Measurements from ENCODE around the gene CXADR. TPM values are rescaled to one million over a fixed set of nuclear protein-coding genes. Genes with fewer than 3 reads are reported as not detected.
A peak's percentile ranks its signal among the peaks of the same experiment; 100 is the strongest.
"Not testable (repeated sequence)": the region's sequence is repeated elsewhere in the genome, so short reads cannot be mapped to it uniquely, and the experiment has no call there.

The CXADR gene
- total RNA-seq, 1 experiment from 2014 or later: 119 TPM

- TF ChIP-seq, protein P1, sequence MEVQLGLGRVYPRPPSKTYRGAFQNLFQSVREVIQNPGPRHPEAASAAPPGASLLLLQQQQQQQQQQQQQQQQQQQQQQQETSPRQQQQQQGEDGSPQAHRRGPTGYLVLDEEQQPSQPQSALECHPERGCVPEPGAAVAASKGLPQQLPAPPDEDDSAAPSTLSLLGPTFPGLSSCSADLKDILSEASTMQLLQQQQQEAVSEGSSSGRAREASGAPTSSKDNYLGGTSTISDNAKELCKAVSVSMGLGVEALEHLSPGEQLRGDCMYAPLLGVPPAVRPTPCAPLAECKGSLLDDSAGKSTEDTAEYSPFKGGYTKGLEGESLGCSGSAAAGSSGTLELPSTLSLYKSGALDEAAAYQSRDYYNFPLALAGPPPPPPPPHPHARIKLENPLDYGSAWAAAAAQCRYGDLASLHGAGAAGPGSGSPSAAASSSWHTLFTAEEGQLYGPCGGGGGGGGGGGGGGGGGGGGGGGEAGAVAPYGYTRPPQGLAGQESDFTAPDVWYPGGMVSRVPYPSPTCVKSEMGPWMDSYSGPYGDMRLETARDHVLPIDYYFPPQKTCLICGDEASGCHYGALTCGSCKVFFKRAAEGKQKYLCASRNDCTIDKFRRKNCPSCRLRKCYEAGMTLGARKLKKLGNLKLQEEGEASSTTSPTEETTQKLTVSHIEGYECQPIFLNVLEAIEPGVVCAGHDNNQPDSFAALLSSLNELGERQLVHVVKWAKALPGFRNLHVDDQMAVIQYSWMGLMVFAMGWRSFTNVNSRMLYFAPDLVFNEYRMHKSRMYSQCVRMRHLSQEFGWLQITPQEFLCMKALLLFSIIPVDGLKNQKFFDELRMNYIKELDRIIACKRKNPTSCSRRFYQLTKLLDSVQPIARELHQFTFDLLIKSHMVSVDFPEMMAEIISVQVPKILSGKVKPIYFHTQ (CRISPR knock-in tag; IDR thresholded peaks at IDR 0.05): no peak
- TF ChIP-seq, protein P2, sequence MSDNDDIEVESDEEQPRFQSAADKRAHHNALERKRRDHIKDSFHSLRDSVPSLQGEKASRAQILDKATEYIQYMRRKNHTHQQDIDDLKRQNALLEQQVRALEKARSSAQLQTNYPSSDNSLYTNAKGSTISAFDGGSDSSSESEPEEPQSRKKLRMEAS (CRISPR knock-in tag; IDR thresholded peaks at IDR 0.05): no peak
- no peak for TF ChIP-seq ZNF219 (CRISPR knock-in tag; IDR thresholded peaks at IDR 0.05; ENCODE audit: borderline replicate concordance)
- no peak for TF ChIP-seq EMX1 (CRISPR knock-in tag; IDR thresholded peaks at IDR 0.05)
- TF ChIP-seq, protein P3, sequence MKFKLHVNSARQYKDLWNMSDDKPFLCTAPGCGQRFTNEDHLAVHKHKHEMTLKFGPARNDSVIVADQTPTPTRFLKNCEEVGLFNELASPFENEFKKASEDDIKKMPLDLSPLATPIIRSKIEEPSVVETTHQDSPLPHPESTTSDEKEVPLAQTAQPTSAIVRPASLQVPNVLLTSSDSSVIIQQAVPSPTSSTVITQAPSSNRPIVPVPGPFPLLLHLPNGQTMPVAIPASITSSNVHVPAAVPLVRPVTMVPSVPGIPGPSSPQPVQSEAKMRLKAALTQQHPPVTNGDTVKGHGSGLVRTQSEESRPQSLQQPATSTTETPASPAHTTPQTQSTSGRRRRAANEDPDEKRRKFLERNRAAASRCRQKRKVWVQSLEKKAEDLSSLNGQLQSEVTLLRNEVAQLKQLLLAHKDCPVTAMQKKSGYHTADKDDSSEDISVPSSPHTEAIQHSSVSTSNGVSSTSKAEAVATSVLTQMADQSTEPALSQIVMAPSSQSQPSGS (CRISPR knock-in tag; IDR thresholded peaks at IDR 0.05; ENCODE audit: borderline replicate concordance, low read depth): no peak
- no peak for TF ChIP-seq ZNF317 (CRISPR knock-in tag; IDR thresholded peaks at IDR 0.05; ENCODE audit: borderline replicate concordance, low read depth)
- TF ChIP-seq ATF1 (CRISPR knock-in tag; IDR thresholded peaks at IDR 0.05): no peak
- TF ChIP-seq ZBTB21 (CRISPR knock-in tag; IDR thresholded peaks at IDR 0.05; ENCODE audit: borderline replicate concordance): no peak
- TF ChIP-seq, protein P4, sequence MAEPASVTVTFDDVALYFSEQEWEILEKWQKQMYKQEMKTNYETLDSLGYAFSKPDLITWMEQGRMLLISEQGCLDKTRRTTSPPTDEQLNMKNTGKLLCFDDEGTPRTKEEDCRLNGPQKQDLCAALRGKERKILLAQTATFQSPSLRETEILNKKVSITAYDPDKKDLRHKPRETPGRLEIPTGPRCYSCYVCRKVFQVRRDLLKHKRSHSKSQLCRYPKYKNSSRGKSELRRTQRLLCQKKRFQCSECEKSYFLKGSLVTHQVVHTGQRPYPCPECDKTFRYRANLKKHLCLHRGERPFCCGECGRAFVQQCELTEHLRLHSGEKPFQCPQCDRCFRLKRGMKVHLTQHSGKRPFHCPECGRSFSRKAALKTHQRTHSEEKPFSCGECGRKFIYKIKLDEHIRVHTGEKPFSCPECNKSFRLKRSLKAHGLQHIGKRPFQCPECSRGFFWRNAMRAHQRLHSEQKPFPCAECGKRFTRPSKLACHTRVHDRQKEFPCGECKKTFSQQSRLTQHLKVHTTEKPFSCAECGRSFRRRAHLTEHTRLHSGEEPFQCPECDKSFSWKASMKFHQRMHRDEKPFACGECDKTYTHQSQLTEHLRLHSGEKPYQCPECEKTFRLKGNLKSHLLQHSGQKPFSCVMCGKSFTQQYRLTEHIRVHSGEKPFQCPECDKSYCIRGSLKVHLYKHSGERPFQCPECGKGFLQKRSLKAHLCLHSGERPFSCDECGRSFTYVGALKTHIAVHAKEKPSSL (CRISPR knock-in tag; conservative IDR thresholded peaks at IDR 0.05): no peak
These were observed 36.8 kb upstream of the CXADR start (continued) for GRCh38 chr21:17476006-17476405.

- H3K4me1 Mint-ChIP-seq; ATAC-seq; H3K9me3 Mint-ChIP-seq; POLR2A ChIA-PET; DNase-seq (ENCODE audit: low spot score); H3K4me3 Mint-ChIP-seq; H3K36me3 Mint-ChIP-seq; H3K27ac Mint-ChIP-seq; H3K27me3 Mint-ChIP-seq (ENCODE audit: low read depth); CTCF ChIA-PET: not testable (repeated sequence)
- peak; percentile 45; the same call in 1 of the 2 replicates for TF ChIP-seq HMGA2 (CRISPR knock-in tag; IDR thresholded peaks at IDR 0.05)
These were observed 34.7 kb upstream of the CXADR start for GRCh38 chr21:17478156-17478555.

- Mint-ChIP-seq H3K4me1 (no peaks in the 10 kb centered on the region; the same call in 1 of the 2 replicates), H3K27me3 (ENCODE audit: low read depth) (no peaks in the 10 kb centered on the region), H3K27ac (no peak overlapping the region), H3K4me3 (no peak overlapping the region), H3K36me3 (no peaks in the 10 kb centered on the region), H3K9me3 (no peaks in the 10 kb centered on the region)
- DNase-seq (ENCODE audit: low spot score): no peak
- ChIA-PET CTCF (no interaction called here), POLR2A (no interaction called here)
- ATAC-seq: no peak
- TF ChIP-seq ELF4 (CRISPR knock-in tag; IDR thresholded peaks at IDR 0.05; ENCODE audit: low read depth) (no peak), ESRRA (CRISPR knock-in tag; IDR thresholded peaks at IDR 0.05; ENCODE audit: borderline replicate concordance) (no peak), SMAD3 (CRISPR knock-in tag; IDR thresholded peaks at IDR 0.05; ENCODE audit: borderline replicate concordance) (no peak), E2F5 (CRISPR knock-in tag; IDR thresholded peaks at IDR 0.05) (no peak), ZNF512 (CRISPR knock-in tag; IDR thresholded peaks at IDR 0.05; ENCODE audit: borderline replicate concordance) (no peak), IRF1 (CRISPR knock-in tag; IDR thresholded peaks at IDR 0.05) (no peak), FOXK1 (CRISPR knock-in tag; IDR thresholded peaks at IDR 0.05) (no peak), RORB (CRISPR knock-in tag; IDR thresholded peaks at IDR 0.05) (no peak)
- TF ChIP-seq, protein P5, sequence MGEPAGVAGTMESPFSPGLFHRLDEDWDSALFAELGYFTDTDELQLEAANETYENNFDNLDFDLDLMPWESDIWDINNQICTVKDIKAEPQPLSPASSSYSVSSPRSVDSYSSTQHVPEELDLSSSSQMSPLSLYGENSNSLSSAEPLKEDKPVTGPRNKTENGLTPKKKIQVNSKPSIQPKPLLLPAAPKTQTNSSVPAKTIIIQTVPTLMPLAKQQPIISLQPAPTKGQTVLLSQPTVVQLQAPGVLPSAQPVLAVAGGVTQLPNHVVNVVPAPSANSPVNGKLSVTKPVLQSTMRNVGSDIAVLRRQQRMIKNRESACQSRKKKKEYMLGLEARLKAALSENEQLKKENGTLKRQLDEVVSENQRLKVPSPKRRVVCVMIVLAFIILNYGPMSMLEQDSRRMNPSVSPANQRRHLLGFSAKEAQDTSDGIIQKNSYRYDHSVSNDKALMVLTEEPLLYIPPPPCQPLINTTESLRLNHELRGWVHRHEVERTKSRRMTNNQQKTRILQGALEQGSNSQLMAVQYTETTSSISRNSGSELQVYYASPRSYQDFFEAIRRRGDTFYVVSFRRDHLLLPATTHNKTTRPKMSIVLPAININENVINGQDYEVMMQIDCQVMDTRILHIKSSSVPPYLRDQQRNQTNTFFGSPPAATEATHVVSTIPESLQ (CRISPR knock-in tag; IDR thresholded peaks at IDR 0.05): no peak
- TF ChIP-seq, protein P6, sequence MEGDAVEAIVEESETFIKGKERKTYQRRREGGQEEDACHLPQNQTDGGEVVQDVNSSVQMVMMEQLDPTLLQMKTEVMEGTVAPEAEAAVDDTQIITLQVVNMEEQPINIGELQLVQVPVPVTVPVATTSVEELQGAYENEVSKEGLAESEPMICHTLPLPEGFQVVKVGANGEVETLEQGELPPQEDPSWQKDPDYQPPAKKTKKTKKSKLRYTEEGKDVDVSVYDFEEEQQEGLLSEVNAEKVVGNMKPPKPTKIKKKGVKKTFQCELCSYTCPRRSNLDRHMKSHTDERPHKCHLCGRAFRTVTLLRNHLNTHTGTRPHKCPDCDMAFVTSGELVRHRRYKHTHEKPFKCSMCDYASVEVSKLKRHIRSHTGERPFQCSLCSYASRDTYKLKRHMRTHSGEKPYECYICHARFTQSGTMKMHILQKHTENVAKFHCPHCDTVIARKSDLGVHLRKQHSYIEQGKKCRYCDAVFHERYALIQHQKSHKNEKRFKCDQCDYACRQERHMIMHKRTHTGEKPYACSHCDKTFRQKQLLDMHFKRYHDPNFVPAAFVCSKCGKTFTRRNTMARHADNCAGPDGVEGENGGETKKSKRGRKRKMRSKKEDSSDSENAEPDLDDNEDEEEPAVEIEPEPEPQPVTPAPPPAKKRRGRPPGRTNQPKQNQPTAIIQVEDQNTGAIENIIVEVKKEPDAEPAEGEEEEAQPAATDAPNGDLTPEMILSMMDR (IDR thresholded peaks at IDR 0.05): no peak
These were observed 33.2 kb upstream of the CXADR start for GRCh38 chr21:17479606-17480005.

Data from WTC11 (cell line).